Calu3 (cell line): Measurements from ENCODE around the gene MITD1. TPM values are rescaled to one million over a fixed set of nuclear protein-coding genes. Genes with fewer than 3 reads are reported as not detected.
A peak's percentile ranks its signal among the peaks of the same experiment; 100 is the strongest.

ENCODE experiments used
- Bru-seq: library from RNA; stranded (reverse); fragments of 400-500 nt; gene quantifications from one replicate; lab custom pipeline; 2021; lab: Mats Ljungman, UMichigan
- BruChase-seq, 2 experiments: library from RNA; stranded (reverse); fragments of 400-500 nt; gene quantifications; one replicate each; lab custom pipeline; 2021; lab: Mats Ljungman, UMichigan
- BruUV-seq: library from RNA; stranded (reverse); fragments of 400-500 nt; replicated peaks from 2 replicates; lab custom pipeline; 2021; lab: Mats Ljungman, UMichigan
- CTCF ChIA-PET: fragments of 300-600 bp; sonication (Branson Sonifier 250); formaldehyde crosslinking; loops from one replicate; lab custom pipeline; 2022; ENCODE audit warnings: antibody characterized with exemption; lab: Charles Lee
- DNase-seq: peaks from one replicate; pipeline ENCODE4 v3.0.0; 2022
- H3K27ac Mint-ChIP-seq: one replicate; pipeline ENCODE4 v1.8.0; 2022; ENCODE audit warnings: mixed read lengths; ENCODE audit not compliant: unreplicated experiment
- H3K27me3 Mint-ChIP-seq: one replicate; pipeline ENCODE4 v1.8.0; 2022; ENCODE audit warnings: mixed read lengths; ENCODE audit not compliant: unreplicated experiment
- H3K36me3 Mint-ChIP-seq: one replicate; pipeline ENCODE4 v1.8.0; 2022; ENCODE audit warnings: mild to moderate bottlenecking, moderate library complexity, mixed read lengths; ENCODE audit not compliant: insufficient read depth, unreplicated experiment
- H3K4me1 Mint-ChIP-seq: one replicate; pipeline ENCODE4 v1.8.0; 2022; ENCODE audit warnings: mild to moderate bottlenecking, low read depth, mixed read lengths; ENCODE audit not compliant: unreplicated experiment
- H3K4me3 Mint-ChIP-seq: one replicate; pipeline ENCODE4 v1.8.0; 2022; ENCODE audit warnings: mild to moderate bottlenecking, low read depth, moderate library complexity, mixed read lengths; ENCODE audit not compliant: unreplicated experiment
- H3K9me3 Mint-ChIP-seq: one replicate; pipeline ENCODE4 v1.8.0; 2022; ENCODE audit warnings: low read depth, mixed read lengths; ENCODE audit not compliant: unreplicated experiment
- CTCF ChIP-seq: fragments of 200-600 bp; IDR thresholded peaks from one replicate; pipeline ENCODE4 v1.8.0; 2022; ENCODE audit warnings: antibody characterized with exemption; ENCODE audit not compliant: unreplicated experiment
- intact Hi-C: fragments of 100-400 bp; cut with micrococcal nuclease; formaldehyde crosslinking; loops from one replicate; pipeline ENCODE4 v1.10.0; 2022; ENCODE audit not compliant: unreplicated experiment
- long read RNA-seq: library from polyadenylated mRNA; stranded (forward); transcript quantifications from one replicate; pipeline ENCODE4 v2.0.0, GENCODE V29; 2022
- total RNA-seq: library from RNA; stranded (reverse); gene quantifications from 2 replicates; pipeline ENCODE4 v1.2.3, GENCODE V29; 2022

MITD1 gene
- total RNA-seq (28.6 and 29.9 TPM in 2 replicates), Bru-seq, nascent RNA (percentile 80 among the genes with signal in this experiment), BruChase-seq, experiment 1, labeled RNA remaining after a 6-hour chase (percentile 77 among the genes with signal in this experiment), BruChase-seq, experiment 2, labeled RNA remaining after a 2-hour chase (percentile 76 among the genes with signal in this experiment)
- long read RNA-seq, transcript MITD1-201 (7 exons, 939 nt): major isoform, 17 of 46 reads
- long read RNA-seq, transcript MITD1-203 (7 exons, 1,083 nt): minor isoform, 6 of 46 reads
- long read RNA-seq, partial matches to known transcripts: 12 of 46 reads
- long read RNA-seq, other reads (novel, unspliced or antisense): 6 of 46 reads

GRCh38 chr2:99180755-99181623, at the start of gene MITD1, which contains the start of gene MRPL30:
Gene MITD1 (minus strand): TSS chr2:99181058. CDS start chr2:99180981, 77 bp downstream.
Gene MRPL30 (plus strand): TSS chr2:99181184. CDS start chr2:99186204, 5,020 bp downstream.
- Mint-ChIP-seq H3K36me3 (peaks cover 31% of the 10 kb centered on the region), H3K4me3 (peak within 1 kb of the TSS; percentile 89), H3K9me3 (no peaks in the 10 kb centered on the region), H3K27ac (peak within 1 kb of the TSS; percentile 88), H3K4me1 (peaks cover 44% of the 10 kb centered on the region), H3K27me3 (no peaks in the 10 kb centered on the region)
- DNase-seq: peak; percentile 87
- TF ChIP-seq CTCF: no peak
- BruUV-seq: TSS peak; percentile 72
- intact Hi-C loops: loop anchor here (2.0 to 5.0 kb wide), 2 partner anchors 156 to 306 kb away; partner anchors contain the start of genes EIF5B and TXNDC9
- CTCF ChIA-PET: interaction anchor here (0.9 kb wide), 1 partner anchor 11 kb away, joined by 3 read pairs; no protein-coding TSS in a partner anchor

DNA sequence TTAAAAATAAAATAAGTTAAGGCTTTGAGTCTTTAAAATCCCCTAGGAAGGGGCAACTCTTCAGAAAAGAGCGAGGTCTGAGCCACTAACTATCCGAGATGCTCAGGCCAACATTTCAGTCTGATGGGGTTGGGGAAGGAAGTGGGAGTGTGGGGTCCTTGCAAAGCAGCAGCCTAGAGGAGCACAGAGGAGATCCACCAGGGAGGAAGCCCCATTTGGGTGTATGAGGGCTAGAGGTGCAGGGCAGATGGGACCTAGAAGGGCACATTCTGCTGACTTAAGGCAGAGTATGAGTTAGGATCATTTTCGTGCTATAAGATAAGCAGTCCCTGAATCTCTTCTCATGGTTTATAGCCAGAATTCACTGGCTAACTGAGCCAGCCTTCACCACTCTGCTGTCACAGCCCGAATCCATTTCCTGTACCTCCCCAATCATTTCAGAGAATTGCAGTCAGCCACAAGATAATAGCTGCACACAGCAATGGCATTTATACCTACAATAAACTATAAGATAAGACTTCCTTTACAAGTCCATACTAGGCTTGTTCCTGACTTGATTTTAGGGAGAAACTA, 37.2 kb upstream of the MITD1 start:
- CTCF ChIA-PET: no interaction called here
- Mint-ChIP-seq H3K9me3 (no peaks in the 10 kb centered on the region), H3K4me1 (no peaks in the 10 kb centered on the region), H3K4me3 (no peak overlapping the region), H3K27me3 (no peaks in the 10 kb centered on the region), H3K27ac (no peak overlapping the region), H3K36me3 (no peaks in the 10 kb centered on the region)
- DNase-seq: no peak
- no TSS peak for BruUV-seq
- no peak for TF ChIP-seq CTCF
- intact Hi-C loops: no loop called here

DNA sequence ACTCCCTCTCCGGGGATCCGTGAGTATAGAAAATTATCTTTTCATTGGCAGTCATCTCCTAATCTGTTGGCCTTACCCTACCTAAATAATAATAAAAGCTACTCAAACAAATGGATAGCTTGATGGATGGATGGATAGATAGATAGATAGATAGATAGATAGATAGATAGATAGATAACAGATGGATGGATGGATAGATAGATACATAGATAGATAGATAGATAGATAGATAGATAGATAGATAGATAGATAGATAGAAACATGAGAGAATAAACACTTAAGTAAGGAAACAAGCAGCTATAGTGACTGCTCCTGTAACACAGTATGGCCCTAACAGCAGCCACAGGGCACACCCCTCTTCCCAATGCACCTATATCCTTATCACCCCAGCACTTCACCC, 35.2 kb upstream of the MITD1 start:
- Mint-ChIP-seq H3K4me1 (no peaks in the 10 kb centered on the region), H3K36me3 (no peaks in the 10 kb centered on the region), H3K27ac (no peak overlapping the region), H3K4me3 (no peak overlapping the region), H3K9me3 (no peaks in the 10 kb centered on the region), H3K27me3 (no peaks in the 10 kb centered on the region)
- TF ChIP-seq CTCF: no peak
- CTCF ChIA-PET: no interaction called here
- BruUV-seq: no TSS peak
- no peak for DNase-seq
- intact Hi-C loops: no loop called here

DNA sequence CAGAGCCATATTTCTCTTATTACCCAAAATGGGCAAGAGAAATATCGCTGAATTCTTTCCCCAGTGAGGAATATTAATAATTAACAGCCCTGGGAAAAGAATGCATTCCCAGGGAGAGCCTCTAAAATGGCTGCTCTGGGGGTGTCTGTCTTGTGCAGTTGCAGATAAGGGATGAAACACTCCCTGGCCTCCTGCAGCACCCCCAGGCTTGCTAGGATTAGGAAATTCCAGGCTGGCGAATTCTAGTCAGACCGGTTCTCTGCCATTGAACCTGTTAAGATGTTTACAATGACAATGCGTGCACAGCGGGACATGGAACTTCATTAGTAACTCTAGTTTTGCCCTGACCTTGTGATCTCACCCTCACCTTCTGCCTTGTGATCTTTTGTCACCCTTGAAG, 24.6 kb upstream of the MITD1 start:
- intact Hi-C loops: no loop called here
- no peak for TF ChIP-seq CTCF
- Mint-ChIP-seq H3K9me3 (peaks cover 16% of the 10 kb centered on the region), H3K4me1 (no peaks in the 10 kb centered on the region), H3K27ac (no peak overlapping the region), H3K36me3 (peaks cover 4% of the 10 kb centered on the region), H3K27me3 (no peaks in the 10 kb centered on the region), H3K4me3 (no peak overlapping the region)
- no TSS peak for BruUV-seq
- peak; percentile 15 for DNase-seq
- CTCF ChIA-PET: interaction anchor here (0.6 kb wide), 1 partner anchor 83 kb away, joined by 3 read pairs; no protein-coding TSS in a partner anchor
